HEK293 (cell line): ENCODE measurements around the gene M1AP.

ENCODE experiments used
- CTCF ChIP-seq: fragments of 450-650 bp; formaldehyde crosslinking; IDR thresholded peaks from 2 replicates; pipeline ENCODE4 v1.5.1; 2016; ENCODE audit warnings: missing biosample characterization, missing genetic modification characterization
- PRDM4 ChIP-seq: fragments of 450-650 bp; formaldehyde crosslinking; IDR thresholded peaks from 2 replicates; pipeline ENCODE4 v1.5.1; 2017; ENCODE audit warnings: missing biosample characterization, missing genetic modification characterization
- ZNF266 ChIP-seq: fragments of 450-650 bp; formaldehyde crosslinking; IDR thresholded peaks from 2 replicates; pipeline ENCODE4 v1.5.1; 2016; ENCODE audit warnings: missing biosample characterization, missing genetic modification characterization, low read depth
- ZNF274 ChIP-seq, 2 experiments: fragments of 200-500 bp in 1 of 2; fragments of 450-650 bp in 1 of 2; sonication (Bioruptor generic) in 1 of 2; formaldehyde crosslinking in 1 of 2; IDR thresholded peaks; 2 replicates each; pipeline versions ENCODE4 v1.5.1 to v1.6.1; 2014 to 2016; ENCODE audit warnings: borderline replicate concordance in 1 of 2, inconsistent platforms in 1 of 2, low read length in 1 of 2, missing biosample characterization in 1 of 2, missing genetic modification characterization in 1 of 2

GRCh38 chr2:74551942-74552913, 95.9 kb downstream of the M1AP start:
- no peak for TF ChIP-seq CTCF (tag by site-specific recombination)
- no peak for TF ChIP-seq PRDM4 (tag by site-specific recombination)
- no peak for TF ChIP-seq ZNF274 (IDR thresholded peaks at IDR 0.05; ENCODE audit: low read length)
- no peak for TF ChIP-seq ZNF274 (tag by site-specific recombination; IDR thresholded peaks at IDR 0.05; ENCODE audit: borderline replicate concordance)
- TF ChIP-seq ZNF266 = no peak
